Fibroblast of lung (primary cell): ENCODE data around the gene TAS2R38. TPM values are rescaled to one million over a fixed set of nuclear protein-coding genes. Genes with fewer than 3 reads are reported as not detected.

Experiments used
- DNase-seq, 2 donors: peaks; one replicate each; pipeline versions ENCODE4 v3.0.0 to v3.0.0-alpha.2; 2010; ENCODE audit warnings: low read depth in 2 of 2
- H2AFZ ChIP-seq: 2 replicates; pipeline ENCODE4 v1.5.1; 2012; ENCODE audit warnings: low read length, control low read depth, inconsistent platforms
- H3K27ac ChIP-seq: 2 replicates; pipeline ENCODE4 v1.5.1; 2011; ENCODE audit warnings: low read length, control low read depth; ENCODE audit not compliant: insufficient read depth
- H3K27me3 ChIP-seq: 2 replicates; pipeline ENCODE4 v1.5.1; 2011; ENCODE audit warnings: mild to moderate bottlenecking, low read length; ENCODE audit not compliant: control insufficient read depth, insufficient read depth
- H3K36me3 ChIP-seq: 2 replicates; pipeline ENCODE4 v1.5.1; 2011; ENCODE audit warnings: low read length; ENCODE audit not compliant: control insufficient read depth, insufficient read depth
- H3K4me1 ChIP-seq: 2 replicates; pipeline ENCODE4 v1.5.1; 2011; ENCODE audit warnings: low read length; ENCODE audit not compliant: control insufficient read depth, insufficient read depth; ENCODE audit errors: extremely low read depth
- H3K4me2 ChIP-seq: 2 replicates; pipeline ENCODE4 v1.5.1; 2011; ENCODE audit warnings: low read length, control low read depth; ENCODE audit not compliant: insufficient read depth; ENCODE audit errors: extremely low read depth
- H3K4me3 ChIP-seq, 4 experiments: fragments of 200-600 bp in 1 of 4; sonication (generic) in 1 of 4; replicated peaks in 1 of 4; 2 replicates each; pipeline ENCODE4 v1.5.1; 2011 to 2016; ENCODE audit warnings: low read length in 4 of 4, low read depth in 3 of 4, mild to moderate bottlenecking in 3 of 4, control low read depth in 2 of 4, inconsistent platforms in 1 of 4, mixed read lengths in 1 of 4; ENCODE audit not compliant: insufficient read depth in 1 of 4; ENCODE audit errors: control extremely low read depth in 1 of 4
- H3K79me2 ChIP-seq: 2 replicates; pipeline ENCODE4 v1.5.1; 2012; ENCODE audit warnings: mild to moderate bottlenecking, low read length, inconsistent platforms; ENCODE audit not compliant: control insufficient read depth, insufficient read depth
- H3K9ac ChIP-seq: 2 replicates; pipeline ENCODE4 v1.5.1; 2011; ENCODE audit warnings: mild to moderate bottlenecking, low read length, control low read depth; ENCODE audit not compliant: insufficient read depth
- H3K9me3 ChIP-seq: 2 replicates; pipeline ENCODE4 v1.5.1; 2012; ENCODE audit warnings: low read depth, low read length; ENCODE audit not compliant: control insufficient read depth, insufficient read depth
- H4K20me1 ChIP-seq: 2 replicates; pipeline ENCODE4 v1.5.1; 2011; ENCODE audit warnings: low read length; ENCODE audit not compliant: control insufficient read depth, insufficient read depth; ENCODE audit errors: extremely low read depth
- EZH2 ChIP-seq: IDR thresholded peaks from 2 replicates; pipeline ENCODE4 v1.5.1; 2012; ENCODE audit warnings: low read length, control low read depth, mild to moderate bottlenecking; ENCODE audit errors: missing control alignments
- polyA minus RNA-seq: library from RNA; depleted of rRNA, polyadenylated mRNA; stranded (reverse); fragments of >200 nt; gene quantifications from 2 replicates; pipeline ENCODE4 v1.2.3, GENCODE V29; 2011; ENCODE audit warnings: low replicate concordance
- polyA plus RNA-seq, 2 donors: library from polyadenylated mRNA; depleted of rRNA in 1 of 2; stranded (reverse) in 1 of 2; unstranded in 1 of 2; fragments of >200 nt; gene quantifications; 2 replicates each; pipeline ENCODE4 v1.2.1, GENCODE V29; 2011 to 2012; ENCODE audit warnings: missing spikeins in 1 of 2
- total RNA-seq: library from RNA; depleted of rRNA; stranded (reverse); fragments of >200 nt; gene quantifications from 2 replicates; pipeline ENCODE4 v1.2.1, GENCODE V29; 2014
- TF ChIP-seq, protein P1 (sequence below), 2 donors: IDR thresholded peaks in 1 of 2; conservative IDR thresholded peaks in 1 of 2; 1 replicate in 1 of 2; 2 replicates in 1 of 2; pipeline ENCODE4 v1.5.1; 2011 to 2012; ENCODE audit warnings: low read length in 2 of 2, control low read depth in 1 of 2, inconsistent platforms in 1 of 2, low read depth in 1 of 2, mild to moderate bottlenecking in 1 of 2

Gene TAS2R38
- not detected in 2 replicates for total RNA-seq
- polyA plus RNA-seq, result not detected in 2 replicates
- polyA plus RNA-seq (2012), result not detected in 2 replicates
- not detected in 2 replicates for polyA minus RNA-seq

DNA sequence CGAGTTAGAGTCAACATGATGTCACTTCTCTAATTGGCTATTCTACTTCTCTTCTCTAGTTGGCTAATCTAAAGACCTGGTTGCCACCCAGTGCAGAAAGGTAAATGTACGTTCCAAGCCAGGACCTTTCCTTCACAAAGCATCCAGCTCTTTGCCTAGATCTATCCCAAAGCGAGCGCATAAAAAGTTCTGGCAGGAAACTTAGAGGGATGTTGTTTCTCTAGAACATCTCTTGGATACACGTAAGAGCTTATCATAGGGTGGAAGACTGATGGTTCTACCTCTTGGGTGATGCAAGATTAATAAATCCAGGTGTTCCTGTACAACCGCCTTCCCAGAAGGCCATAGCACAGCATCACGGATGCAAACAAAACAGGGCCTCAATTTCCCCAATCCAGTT, at the start of gene TAS2R38:
Gene TAS2R38, minus strand, starts transcription at position 101 of the 400 bp plus-strand sequence. Its CDS starts 84 bp downstream, at position 17.
- DNase-seq, result no peak
- Histone ChIP-seq H3K4me1 (no peaks in the 10 kb centered on the region), H3K79me2 (no peaks in the 10 kb centered on the region), H2AFZ (no peak within 1 kb of the TSS), H3K4me3 (no peak within 1 kb of the TSS), H4K20me1 (no peaks in the 10 kb centered on the region), H3K9me3 (no peaks in the 10 kb centered on the region), H3K27me3 (no peaks in the 10 kb centered on the region), H3K36me3 (no peaks in the 10 kb centered on the region), H3K4me2 (no peak within 1 kb of the TSS), H3K27ac (no peak within 1 kb of the TSS), H3K9ac (no peak within 1 kb of the TSS)
- no peak for TF ChIP-seq EZH2
- TF ChIP-seq, protein P1, sequence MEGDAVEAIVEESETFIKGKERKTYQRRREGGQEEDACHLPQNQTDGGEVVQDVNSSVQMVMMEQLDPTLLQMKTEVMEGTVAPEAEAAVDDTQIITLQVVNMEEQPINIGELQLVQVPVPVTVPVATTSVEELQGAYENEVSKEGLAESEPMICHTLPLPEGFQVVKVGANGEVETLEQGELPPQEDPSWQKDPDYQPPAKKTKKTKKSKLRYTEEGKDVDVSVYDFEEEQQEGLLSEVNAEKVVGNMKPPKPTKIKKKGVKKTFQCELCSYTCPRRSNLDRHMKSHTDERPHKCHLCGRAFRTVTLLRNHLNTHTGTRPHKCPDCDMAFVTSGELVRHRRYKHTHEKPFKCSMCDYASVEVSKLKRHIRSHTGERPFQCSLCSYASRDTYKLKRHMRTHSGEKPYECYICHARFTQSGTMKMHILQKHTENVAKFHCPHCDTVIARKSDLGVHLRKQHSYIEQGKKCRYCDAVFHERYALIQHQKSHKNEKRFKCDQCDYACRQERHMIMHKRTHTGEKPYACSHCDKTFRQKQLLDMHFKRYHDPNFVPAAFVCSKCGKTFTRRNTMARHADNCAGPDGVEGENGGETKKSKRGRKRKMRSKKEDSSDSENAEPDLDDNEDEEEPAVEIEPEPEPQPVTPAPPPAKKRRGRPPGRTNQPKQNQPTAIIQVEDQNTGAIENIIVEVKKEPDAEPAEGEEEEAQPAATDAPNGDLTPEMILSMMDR (conservative IDR thresholded peaks at IDR 0.05 in 1 of 2, IDR thresholded peaks at IDR 0.05 in 1 of 2; ENCODE audit: low read depth in 1 of 2, low read length in 2 of 2), result no peak

DNA sequence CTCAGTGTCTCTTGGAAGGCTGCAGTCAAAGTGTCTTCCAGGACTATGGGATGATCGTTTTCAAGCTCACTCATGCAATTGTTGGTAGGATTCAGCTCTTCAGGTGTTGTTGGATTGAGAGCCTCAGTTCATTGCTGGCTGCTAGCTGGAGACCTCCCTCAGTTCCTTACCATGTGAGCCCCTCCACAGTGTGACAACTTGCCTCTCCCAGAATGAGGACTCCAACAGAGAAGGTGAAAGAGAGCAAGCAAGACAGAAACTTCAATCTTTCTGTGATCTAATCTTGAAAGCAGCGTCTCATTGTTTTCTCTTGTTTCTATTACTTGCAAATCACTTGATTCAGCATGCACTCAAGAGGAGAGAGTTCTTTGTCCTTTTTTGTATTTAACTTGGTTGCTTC, 44.6 kb upstream of the TAS2R38 start:
- Histone ChIP-seq H2AFZ (no peak overlapping the region), H3K79me2 (no peaks in the 10 kb centered on the region), H3K27ac (no peak overlapping the region), H3K4me1 (no peaks in the 10 kb centered on the region), H3K4me3 (no peak overlapping the region), H3K36me3 (no peaks in the 10 kb centered on the region), H3K9me3 (no peaks in the 10 kb centered on the region), H3K27me3 (no peaks in the 10 kb centered on the region), H3K9ac (no peak overlapping the region), H3K4me2 (no peak overlapping the region), H4K20me1 (no peaks in the 10 kb centered on the region)
- TF ChIP-seq, protein P1 (conservative IDR thresholded peaks at IDR 0.05 in 1 of 2, IDR thresholded peaks at IDR 0.05 in 1 of 2; ENCODE audit: low read depth in 1 of 2, low read length in 2 of 2), result no peak
- DNase-seq, result no peak

DNA sequence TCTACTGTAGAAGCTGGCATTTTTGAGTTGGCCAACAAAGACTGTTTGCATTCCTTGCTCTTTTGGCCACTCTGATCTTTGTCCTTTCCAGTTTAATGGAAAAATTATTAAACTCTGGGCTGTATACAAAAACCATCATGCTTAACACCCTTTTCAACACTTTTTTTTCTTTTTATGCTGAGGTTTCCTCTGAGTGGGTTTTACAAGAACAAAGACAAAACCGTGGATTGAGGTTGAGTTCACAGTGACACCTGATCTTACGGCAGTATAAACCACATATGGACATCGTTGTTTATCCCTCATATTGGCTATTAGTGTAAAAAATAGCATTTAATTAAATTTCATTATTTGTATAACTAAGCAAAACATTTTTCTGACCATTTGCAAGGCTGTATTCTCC, 43.9 kb upstream of the TAS2R38 start:
- Histone ChIP-seq H3K4me2 (no peak overlapping the region), H3K4me1 (no peaks in the 10 kb centered on the region), H3K9me3 (no peaks in the 10 kb centered on the region), H2AFZ (no peak overlapping the region), H3K4me3 (no peak overlapping the region), H3K27ac (no peak overlapping the region), H3K79me2 (no peaks in the 10 kb centered on the region), H3K9ac (no peak overlapping the region), H3K27me3 (no peaks in the 10 kb centered on the region), H4K20me1 (no peaks in the 10 kb centered on the region), H3K36me3 (no peaks in the 10 kb centered on the region)
- TF ChIP-seq, protein P1 (conservative IDR thresholded peaks at IDR 0.05 in 1 of 2, IDR thresholded peaks at IDR 0.05 in 1 of 2; ENCODE audit: low read depth in 1 of 2, low read length in 2 of 2), result no peak
- TF ChIP-seq EZH2, result no peak
- DNase-seq, result no peak
